GM12865 (cell line): ENCODE data around the gene USP35.

Experiments
- DNase-seq: peaks from one replicate; pipeline ENCODE4 v3.0.0; 2010; ENCODE audit warnings: low read depth
- H3K4me3 ChIP-seq: 2 replicates; pipeline ENCODE4 v1.5.1; 2011; ENCODE audit warnings: mild to moderate bottlenecking, low read depth, low read length, control low read depth
- TF ChIP-seq, protein P1 (sequence below): IDR thresholded peaks from 2 replicates; pipeline ENCODE4 v1.5.1; 2011; ENCODE audit warnings: low read length, control low read depth, low read depth, inconsistent platforms; ENCODE audit not compliant: insufficient read depth; ENCODE audit errors: missing control alignments

USP35 gene

DNA sequence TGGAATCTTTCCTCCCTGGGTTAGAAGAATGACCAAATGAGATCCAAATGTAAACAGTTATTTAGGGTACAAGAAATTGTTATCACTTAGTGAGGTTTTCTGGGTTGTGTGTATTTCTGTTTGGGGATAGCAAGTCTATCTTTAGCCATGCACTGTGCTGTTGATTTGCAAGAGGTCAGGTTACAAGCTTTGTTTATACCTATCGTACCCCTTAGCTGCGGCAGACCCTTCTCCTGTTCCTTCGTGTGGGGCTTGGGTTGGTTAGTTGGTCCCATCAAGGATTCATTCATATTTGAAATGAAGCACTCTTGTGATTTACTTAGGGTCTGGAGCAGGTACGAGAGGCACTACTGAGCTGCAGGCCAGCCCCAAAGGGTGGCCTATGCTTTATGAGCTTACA is 72.6 kb downstream of the USP35 start:
- H3K4me3 ChIP-seq = no peak overlapping the region
- TF ChIP-seq, protein P1, sequence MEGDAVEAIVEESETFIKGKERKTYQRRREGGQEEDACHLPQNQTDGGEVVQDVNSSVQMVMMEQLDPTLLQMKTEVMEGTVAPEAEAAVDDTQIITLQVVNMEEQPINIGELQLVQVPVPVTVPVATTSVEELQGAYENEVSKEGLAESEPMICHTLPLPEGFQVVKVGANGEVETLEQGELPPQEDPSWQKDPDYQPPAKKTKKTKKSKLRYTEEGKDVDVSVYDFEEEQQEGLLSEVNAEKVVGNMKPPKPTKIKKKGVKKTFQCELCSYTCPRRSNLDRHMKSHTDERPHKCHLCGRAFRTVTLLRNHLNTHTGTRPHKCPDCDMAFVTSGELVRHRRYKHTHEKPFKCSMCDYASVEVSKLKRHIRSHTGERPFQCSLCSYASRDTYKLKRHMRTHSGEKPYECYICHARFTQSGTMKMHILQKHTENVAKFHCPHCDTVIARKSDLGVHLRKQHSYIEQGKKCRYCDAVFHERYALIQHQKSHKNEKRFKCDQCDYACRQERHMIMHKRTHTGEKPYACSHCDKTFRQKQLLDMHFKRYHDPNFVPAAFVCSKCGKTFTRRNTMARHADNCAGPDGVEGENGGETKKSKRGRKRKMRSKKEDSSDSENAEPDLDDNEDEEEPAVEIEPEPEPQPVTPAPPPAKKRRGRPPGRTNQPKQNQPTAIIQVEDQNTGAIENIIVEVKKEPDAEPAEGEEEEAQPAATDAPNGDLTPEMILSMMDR = no peak
- no peak for DNase-seq

DNA sequence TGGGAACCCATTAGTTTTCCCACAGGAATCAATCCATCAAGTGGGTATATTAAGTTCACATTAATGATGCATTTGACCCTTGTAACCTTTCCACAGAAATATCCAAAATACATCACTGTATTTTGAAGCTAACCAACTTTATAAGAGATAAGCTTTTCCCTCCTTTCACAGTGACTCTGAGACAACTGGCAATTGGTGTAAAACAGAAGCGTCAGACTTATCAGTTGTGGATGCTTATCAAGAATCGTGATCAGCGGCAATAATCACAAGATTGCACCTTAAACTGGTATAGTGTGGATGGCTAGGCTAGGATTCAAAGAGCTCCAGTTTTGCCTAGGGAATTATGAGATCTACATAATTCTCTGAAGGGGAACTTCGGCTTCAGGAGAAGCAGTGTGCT is 73.1 kb downstream of the USP35 start:
- no peak overlapping the region for H3K4me3 ChIP-seq
- TF ChIP-seq, protein P1 = no peak
- no peak for DNase-seq

DNA sequence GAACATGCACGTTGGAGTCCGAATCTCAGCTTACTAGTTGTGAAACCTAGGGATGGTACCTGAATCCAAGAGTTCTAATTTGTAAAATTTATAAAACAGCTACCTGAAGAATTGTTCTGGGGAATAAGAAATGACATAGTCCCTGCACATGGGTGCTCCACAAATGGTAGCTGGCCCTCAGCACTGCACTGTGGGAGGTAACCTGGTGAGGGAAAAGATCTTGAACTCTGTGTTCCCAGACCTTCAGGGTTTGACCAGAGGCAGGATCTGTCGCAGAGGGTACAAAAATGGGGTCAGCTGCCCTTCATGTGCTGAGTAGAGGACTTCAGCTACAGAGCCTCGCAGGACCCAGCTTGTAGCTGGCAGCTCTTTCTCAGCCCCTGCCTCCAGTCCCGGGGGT is 73.5 kb downstream of the USP35 start:
- DNase-seq = no peak
- TF ChIP-seq, protein P1 = no peak
- no peak overlapping the region for H3K4me3 ChIP-seq

DNA sequence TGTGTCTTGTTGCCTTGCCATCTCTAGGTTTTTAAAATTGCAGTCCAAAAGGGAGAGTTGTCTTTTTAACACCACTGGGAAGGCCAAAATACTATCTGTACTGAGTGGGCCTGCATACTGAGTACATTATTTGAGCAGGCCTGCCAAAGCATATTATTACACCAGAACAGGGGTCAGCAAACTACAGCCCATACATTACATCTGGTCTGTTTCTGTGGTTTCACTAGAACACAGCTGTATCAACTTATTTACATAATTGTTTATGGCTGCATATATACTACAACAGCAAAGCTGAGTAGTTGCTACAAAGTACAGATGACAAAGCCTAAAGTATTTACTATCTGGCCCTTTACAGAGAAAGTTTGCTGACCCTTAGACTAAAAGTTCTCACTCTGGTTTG is 74.0 kb downstream of the USP35 start:
- H3K4me3 ChIP-seq = no peak overlapping the region
- TF ChIP-seq, protein P1 = no peak
- DNase-seq = no peak
